K562 (cell line): ENCODE results near the gene RIT2. TPM values are rescaled to one million over a fixed set of nuclear protein-coding genes. Genes with fewer than 3 reads are reported as not detected.

Experiments
- ATAC-seq: fragments of 200-7000 bp; cut with Tn5 transposase; 3 replicates; pipeline ENCODE4 v1.9.1; 2020; ENCODE audit warnings: moderate library complexity
- BruUV-seq: library from RNA; stranded (reverse); fragments of 400-500 nt; replicated peaks from 2 replicates; lab custom pipeline; 2021; lab: Mats Ljungman, UMichigan
- CTCF ChIA-PET: fragments of 300-600 bp; formaldehyde crosslinking; extraction: SDS; loops from one replicate; lab custom pipeline; 2021; ENCODE audit warnings: low intra/inter-chr PET ratio; lab: Yijun Ruan, JAX
- POLR2A ChIA-PET: fragments of 300-600, 350-650 bp; sonication (Branson Sonifier 250); formaldehyde crosslinking; extraction: SDS; loops from one replicate; lab custom pipeline; 2021; ENCODE audit warnings: antibody characterized with exemption, inconsistent platforms; lab: Yijun Ruan, JAX
- DNase-seq, 4 experiments: peaks; one replicate each; pipeline versions ENCODE4 v3.0.0 to v3.0.0-alpha.2; 2011 to 2018; ENCODE audit warnings: low spot score in 3 of 4, mixed read lengths in 3 of 4; ENCODE audit errors: extremely low read depth in 1 of 4
- FAIRE-seq: peaks from 2 replicates; lab custom pipeline; 2011; peaks lifted over from hg19 to GRCh38; lab: Jason Lieb, UNC
- H2AFZ ChIP-seq: 2 replicates; pipeline ENCODE4 v1.6.0; 2011; ENCODE audit warnings: low read depth, low read length, control low read depth, inconsistent platforms
- H3K27ac ChIP-seq: fragments of 200-600 bp; 3 replicates; pipeline ENCODE4 v1.8.0; 2011; ENCODE audit warnings: low read depth, mild to moderate bottlenecking, control low read depth, inconsistent platforms, low read length, moderate library complexity, mixed read lengths; ENCODE audit errors: extremely low read depth
- H3K27me3 ChIP-seq, 2 experiments: fragments of 300-600 bp in 1 of 2; 2 replicates in 1 of 2; 3 replicates in 1 of 2; pipeline versions ENCODE4 v1.6.0 to v1.8.0; 2011; ENCODE audit warnings: inconsistent platforms in 2 of 2, low read length in 2 of 2, mild to moderate bottlenecking in 1 of 2, mixed read lengths in 1 of 2, moderate library complexity in 1 of 2; ENCODE audit not compliant: control insufficient read depth in 2 of 2, insufficient read depth in 2 of 2
- H3K36me3 ChIP-seq: fragments of 300-600 bp; 3 replicates; pipeline ENCODE4 v1.8.0; 2011; ENCODE audit warnings: mild to moderate bottlenecking, low read length, inconsistent platforms; ENCODE audit not compliant: control insufficient read depth, insufficient read depth
- H3K4me1 ChIP-seq, 2 experiments: fragments of 200-600 bp in 1 of 2; replicated peaks in 1 of 2; 2 replicates in 1 of 2; 3 replicates in 1 of 2; pipeline versions ENCODE4 v1.5.1 to v1.8.0; 2011; ENCODE audit warnings: inconsistent platforms in 2 of 2, low read length in 2 of 2, mild to moderate bottlenecking in 1 of 2, mixed read lengths in 1 of 2, moderate library complexity in 1 of 2; ENCODE audit not compliant: control insufficient read depth in 2 of 2, insufficient read depth in 2 of 2
- H3K4me2 ChIP-seq: 2 replicates; pipeline ENCODE4 v1.6.1; 2011; ENCODE audit warnings: low read length, control low read depth, inconsistent platforms, mixed read lengths; ENCODE audit not compliant: insufficient read depth
- H3K4me3 ChIP-seq: fragments of 200-600 bp; sonication (generic), shearing (Covaris generic); 2 replicates; pipeline ENCODE4 v1.5.1; 2016; ENCODE audit warnings: control low read depth, inconsistent platforms
- H3K79me2 ChIP-seq: fragments of 200-600 bp; 3 replicates; pipeline ENCODE4 v1.8.0; 2011; ENCODE audit warnings: low read length, inconsistent platforms; ENCODE audit not compliant: control insufficient read depth, insufficient read depth
- H3K9ac ChIP-seq, 2 experiments: 2 replicates each; pipeline versions ENCODE4 v1.6.0 to v1.6.1; 2011; ENCODE audit warnings: low read depth in 2 of 2, low read length in 2 of 2, control low read depth in 1 of 2, inconsistent platforms in 1 of 2, mild to moderate bottlenecking in 1 of 2, mixed read lengths in 1 of 2; ENCODE audit not compliant: insufficient read depth in 1 of 2
- H3K9me1 ChIP-seq: one replicate; pipeline ENCODE4 v1.6.0; 2011; ENCODE audit warnings: inconsistent platforms, mild to moderate bottlenecking, low read length, moderate library complexity; ENCODE audit not compliant: control insufficient read depth, insufficient read depth
- H3K9me3 ChIP-seq: replicated peaks from 2 replicates; pipeline ENCODE4 v1.5.1; 2011; ENCODE audit warnings: low read depth, low read length, inconsistent platforms; ENCODE audit not compliant: control insufficient read depth, insufficient read depth
- H4K20me1 ChIP-seq: replicated peaks from 2 replicates; pipeline ENCODE4 v1.6.1; 2011; ENCODE audit warnings: low read length, inconsistent platforms, mixed read lengths; ENCODE audit not compliant: control insufficient read depth, insufficient read depth
- CCAR2 ChIP-seq: fragments of 200-400 bp; formaldehyde crosslinking; IDR thresholded peaks from 2 replicates; pipeline ENCODE4 v1.6.1; 2017; ENCODE audit warnings: mild to moderate bottlenecking, low read depth, low read length
- ERF ChIP-seq: fragments of 450-650 bp; formaldehyde crosslinking; IDR thresholded peaks from 2 replicates; pipeline ENCODE4 v1.4.0; 2020; ENCODE audit warnings: mild to moderate bottlenecking, mixed read lengths
- FUS ChIP-seq: fragments of 200-400 bp; formaldehyde crosslinking; optimal IDR thresholded peaks from 2 replicates; pipeline ENCODE3; 2017; ENCODE audit warnings: low read depth, low read length
- HDAC6 ChIP-seq: IDR thresholded peaks from 2 replicates; pipeline ENCODE4 v1.6.1; 2012; ENCODE audit warnings: low read depth, mild to moderate bottlenecking, control low read depth, inconsistent platforms, low read length, moderate library complexity
- IFI16 ChIP-seq: fragments of 250-450 bp; sonication (Bioruptor Pico); IDR thresholded peaks from 2 replicates; pipeline ENCODE4 v2.1.2; 2022; ENCODE audit warnings: mild to moderate bottlenecking, inconsistent platforms
- MAFG ChIP-seq: fragments of 450-650 bp; conservative IDR thresholded peaks from 2 replicates; pipeline ENCODE4 v1.6.1; 2016; ENCODE audit warnings: missing genetic modification characterization, missing compliant biosample characterization
- MCM3 ChIP-seq: fragments of 450-650 bp; IDR thresholded peaks from 2 replicates; pipeline ENCODE4 v1.6.1; 2016
- NFXL1 ChIP-seq: fragments of 450-650 bp; formaldehyde crosslinking; IDR thresholded peaks from 2 replicates; pipeline ENCODE4 v1.4.0; 2021; ENCODE audit warnings: mild to moderate bottlenecking
- NRF1 ChIP-seq, 2 experiments: fragments of 450-650 bp; IDR thresholded peaks in 1 of 2; conservative IDR thresholded peaks in 1 of 2; 2 replicates each; pipeline ENCODE4 v1.6.1; 2014; ENCODE audit warnings: mild to moderate bottlenecking in 2 of 2
- RAD51 ChIP-seq: fragments of 450-650 bp; IDR thresholded peaks from 2 replicates; pipeline ENCODE4 v1.7.1; 2016; ENCODE audit warnings: low read depth, mild to moderate bottlenecking, borderline replicate concordance
- SRSF3 ChIP-seq: fragments of 200-400 bp; formaldehyde crosslinking; IDR thresholded peaks from 2 replicates; pipeline ENCODE4 v1.6.1; 2016; ENCODE audit warnings: mild to moderate bottlenecking, low read length, moderate library complexity; ENCODE audit not compliant: insufficient read depth
- TBP ChIP-seq: optimal IDR thresholded peaks from 2 replicates; pipeline ENCODE3; 2011; ENCODE audit warnings: low read depth, low read length, improper control_type of control experiment
- ZBTB8A ChIP-seq: fragments of 450-650 bp; IDR thresholded peaks from 2 replicates; pipeline ENCODE4 v1.6.1; 2018; ENCODE audit warnings: mild to moderate bottlenecking, moderate library complexity; ENCODE audit not compliant: partially characterized antibody
- ZNF589 ChIP-seq: fragments of 200-800 bp; sonication (Bioruptor generic); IDR thresholded peaks from 2 replicates; pipeline ENCODE4 v1.6.1; 2016; ENCODE audit warnings: low read depth, missing genetic modification characterization, missing compliant biosample characterization
- WGBS: fragments of 100-300 bp; shearing (Covaris generic); methylation state at CpG from one replicate; pipeline ENCODE4 v1.1.6; 2016; ENCODE audit warnings: low coverage, mixed read lengths; ENCODE audit not compliant: insufficient coverage; ENCODE audit errors: missing lambda C conversion rate; 5-methylcytosine and 5-hydroxymethylcytosine counted together
- in situ Hi-C: fragments of 300-500 bp; cut with MboI; formaldehyde crosslinking; loops from 4 replicates; pipeline ENCODE4 v1.15.0; 2018; ENCODE audit warnings: inconsistent platforms, mixed read lengths
- intact Hi-C: fragments of 100-400 bp; cut with micrococcal nuclease; formaldehyde crosslinking; loops from 2 replicates; pipeline ENCODE4 v1.14.2; 2022
- polyA plus RNA-seq, 8 experiments: library from polyadenylated mRNA; depleted of rRNA in 4 of 8; stranded (reverse) in 5 of 8; unstranded in 3 of 8; fragments of >200 nt; fragmentation: Nextera tagmentation in 2 of 8; fragmentation: Illumina TruSeq in 1 of 8; extraction: Ambion mirVana in 2 of 8; extraction: Trizol in 1 of 8; gene quantifications; 2 replicates each; pipeline versions ENCODE4 v1.2.1 to v1.2.3, GENCODE V29; 2011 to 2014; ENCODE audit warnings: inconsistent platforms in 1 of 8, missing spikeins in 1 of 8
- total RNA-seq, 7 experiments: library from RNA; depleted of rRNA in 6 of 7; stranded (reverse); fragments of >200 nt in 6 of 7; fragmentation: Illumina TruSeq in 2 of 7; extraction: Trizol in 2 of 7; gene quantifications; 2 replicates each; pipeline versions ENCODE4 v1.2.1 to v1.2.3, GENCODE V29; 2011 to 2021; ENCODE audit warnings: low replicate concordance in 1 of 7
- TF ChIP-seq, protein P1 (sequence below): conservative IDR thresholded peaks from 2 replicates; pipeline ENCODE4 v1.6.1; 2011; ENCODE audit warnings: low read depth, mild to moderate bottlenecking, low read length; ENCODE audit not compliant: control insufficient read depth

RIT2 gene
- total and polyA plus RNA-seq, 9 of the 15 experiments (the other 6 are each of a cell fraction or from before 2014, with no cell fraction given) = not detected

- H3K27me3 ChIP-seq = no peaks in the 10 kb centered on the region
- ChIA-PET POLR2A (no interaction called here), CTCF (no interaction called here)
- no peaks in the 10 kb centered on the region for H3K4me1 ChIP-seq
- DNase-seq = no peak
- no peak overlapping the region for H3K4me3 ChIP-seq
- no peak overlapping the region for H3K9ac ChIP-seq
- no peaks in the 10 kb centered on the region for H3K9me1 ChIP-seq
- no peaks in the 10 kb centered on the region for H3K79me2 ChIP-seq
- no peaks in the 10 kb centered on the region for H3K9me3 ChIP-seq
- H2AFZ ChIP-seq = no peak overlapping the region
- no peak overlapping the region for H3K4me2 ChIP-seq
- FAIRE-seq = no peak
- H4K20me1 ChIP-seq = no peaks in the 10 kb centered on the region
- TF ChIP-seq CCAR2 = no peak
- TF ChIP-seq ZNF589 (CRISPR knock-in tag) = no peak
- TF ChIP-seq, protein P1, sequence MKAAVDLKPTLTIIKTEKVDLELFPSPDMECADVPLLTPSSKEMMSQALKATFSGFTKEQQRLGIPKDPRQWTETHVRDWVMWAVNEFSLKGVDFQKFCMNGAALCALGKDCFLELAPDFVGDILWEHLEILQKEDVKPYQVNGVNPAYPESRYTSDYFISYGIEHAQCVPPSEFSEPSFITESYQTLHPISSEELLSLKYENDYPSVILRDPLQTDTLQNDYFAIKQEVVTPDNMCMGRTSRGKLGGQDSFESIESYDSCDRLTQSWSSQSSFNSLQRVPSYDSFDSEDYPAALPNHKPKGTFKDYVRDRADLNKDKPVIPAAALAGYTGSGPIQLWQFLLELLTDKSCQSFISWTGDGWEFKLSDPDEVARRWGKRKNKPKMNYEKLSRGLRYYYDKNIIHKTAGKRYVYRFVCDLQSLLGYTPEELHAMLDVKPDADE = no peak
- no peak for TF ChIP-seq ZBTB8A
- no peak for TF ChIP-seq NFXL1 (CRISPR knock-in tag)
- no TSS peak for BruUV-seq
- intact Hi-C loops (no loop called here), in situ Hi-C loops (no loop called here)
- ATAC-seq = no peak
- WGBS = 0% methylated on average over 2 of the region's 4 CpGs
- no peak overlapping the region for H3K27ac ChIP-seq
- H3K36me3 ChIP-seq = no peaks in the 10 kb centered on the region
Measured at GRCh38 chr18:43061318-43061717, 54.2 kb downstream of the RIT2 start.

- POLR2A ChIA-PET = no interaction called here
- H3K27ac ChIP-seq = no peak overlapping the region
- H3K9me1 ChIP-seq = no peaks in the 10 kb centered on the region
- 0% methylated on average over 1 of the region's 1 CpG for WGBS
- ATAC-seq (no peak), FAIRE-seq (no peak), DNase-seq (no peak)
- no peak overlapping the region for H2AFZ ChIP-seq
- no peak overlapping the region for H3K4me3 ChIP-seq
- intact Hi-C loops = no loop called here
- TF ChIP-seq IFI16 (CRISPR knock-in tag) = no peak
- TF ChIP-seq ERF (CRISPR knock-in tag) = no peak
- TF ChIP-seq SRSF3 = no peak
- TF ChIP-seq RAD51 = no peak
- no peak for TF ChIP-seq MAFG (tag)
- no peak for TF ChIP-seq FUS
- TF ChIP-seq NRF1 (conservative IDR thresholded peaks at IDR 0.05 in 1 of 2, IDR thresholded peaks at IDR 0.05 in 1 of 2) = no peak
- no peak for TF ChIP-seq HDAC6
- TF ChIP-seq MCM3 = no peak
- TF ChIP-seq TBP = no peak
- H3K9me3 ChIP-seq = no peaks in the 10 kb centered on the region
- no peak overlapping the region for H3K4me2 ChIP-seq
- no TSS peak for BruUV-seq
- no peaks in the 10 kb centered on the region for H4K20me1 ChIP-seq
- H3K36me3 ChIP-seq = no peaks in the 10 kb centered on the region
- in situ Hi-C loops = no loop called here
- H3K79me2 ChIP-seq = no peaks in the 10 kb centered on the region
- no peaks in the 10 kb centered on the region for H3K4me1 ChIP-seq
- CTCF ChIA-PET = no interaction called here
- H3K27me3 ChIP-seq = no peaks in the 10 kb centered on the region
- H3K9ac ChIP-seq = no peak overlapping the region
Measured at GRCh38 chr18:43060020-43060419, 55.5 kb downstream of the RIT2 start.
